MM.1S (cell line): ENCODE data around the gene SRRM2.

Source experiments
- DNase-seq: peaks from one replicate; pipeline ENCODE4 v3.0.0-alpha.2; 2015
- H2AFZ ChIP-seq: fragments of 300-600 bp; sonication (generic); 2 replicates; pipeline ENCODE4 v1.6.0; 2016; ENCODE audit warnings: antibody characterized with exemption, low read length
- H3F3A ChIP-seq: fragments of 300-600 bp; sonication (generic); 2 replicates; pipeline ENCODE4 v1.6.1; 2016; ENCODE audit warnings: mild to moderate bottlenecking, antibody characterized with exemption, low read length, moderate library complexity, mixed read lengths; ENCODE audit not compliant: insufficient read depth
- H3K27ac ChIP-seq: fragments of 300-600 bp; sonication (generic); 2 replicates; pipeline ENCODE4 v1.5.1; 2016; ENCODE audit warnings: mild to moderate bottlenecking, low read length
- H3K27me3 ChIP-seq: fragments of 300-600 bp; sonication (generic); replicated peaks from 2 replicates; pipeline ENCODE4 v1.6.0; 2016; ENCODE audit warnings: low read length; ENCODE audit not compliant: insufficient read depth
- H3K36me3 ChIP-seq: fragments of 300-600 bp; sonication (generic); replicated peaks from 2 replicates; pipeline ENCODE4 v1.6.1; 2016; ENCODE audit warnings: mild to moderate bottlenecking, low read length, mixed read lengths; ENCODE audit not compliant: insufficient read depth
- H3K4me1 ChIP-seq: fragments of 300-600 bp; sonication (generic); 2 replicates; pipeline ENCODE4 v1.6.1; 2016; ENCODE audit warnings: low read length, mixed read lengths
- H3K4me2 ChIP-seq: fragments of 300-600 bp; sonication (generic); 2 replicates; pipeline ENCODE4 v1.6.0; 2016; ENCODE audit warnings: low read depth, low read length
- H3K4me3 ChIP-seq: fragments of 300-600 bp; sonication (generic); 2 replicates; pipeline ENCODE4 v1.5.1; 2016; ENCODE audit warnings: low read length, mixed read lengths
- H3K79me2 ChIP-seq: fragments of 300-600 bp; sonication (generic); 2 replicates; pipeline ENCODE4 v1.6.1; 2016; ENCODE audit warnings: mixed run types, low read length, mixed read lengths
- H3K9ac ChIP-seq: fragments of 300-600 bp; sonication (generic); 2 replicates; pipeline ENCODE4 v1.6.1; 2016; ENCODE audit warnings: low read length, mixed read lengths
- H3K9me2 ChIP-seq: fragments of 300-600 bp; sonication (generic); replicated peaks from 2 replicates; pipeline ENCODE4 v1.6.1; 2016; ENCODE audit warnings: mild to moderate bottlenecking, low read length, mixed read lengths; ENCODE audit not compliant: insufficient read depth
- H3K9me3 ChIP-seq: fragments of 300-600 bp; sonication (generic); replicated peaks from 2 replicates; pipeline ENCODE4 v1.6.1; 2016; ENCODE audit warnings: mild to moderate bottlenecking, low read length, mixed read lengths; ENCODE audit not compliant: insufficient read depth
- H4K20me1 ChIP-seq: fragments of 300-600 bp; sonication (generic); 2 replicates; pipeline ENCODE4 v1.6.1; 2016; ENCODE audit warnings: mild to moderate bottlenecking, low read length, moderate library complexity, mixed read lengths; ENCODE audit not compliant: insufficient read depth
- EZH2 ChIP-seq: fragments of 300-600 bp; sonication (generic); optimal IDR thresholded peaks from 2 replicates; pipeline ENCODE3; 2017; ENCODE audit warnings: low read depth, mild to moderate bottlenecking, antibody characterized with exemption, low read length, mixed read lengths
- EZH2phosphoT487 ChIP-seq: fragments of 300-600 bp; sonication (generic); IDR thresholded peaks from 2 replicates; pipeline ENCODE4 v1.6.1; 2018; ENCODE audit warnings: antibody characterized with exemption, low read length
- TF ChIP-seq, protein P1 (sequence below): fragments of 300-600 bp; sonication (generic); IDR thresholded peaks from 2 replicates; pipeline ENCODE4 v1.5.1; 2016; ENCODE audit warnings: antibody characterized with exemption, low read length, mixed read lengths

Gene SRRM2

DNA sequence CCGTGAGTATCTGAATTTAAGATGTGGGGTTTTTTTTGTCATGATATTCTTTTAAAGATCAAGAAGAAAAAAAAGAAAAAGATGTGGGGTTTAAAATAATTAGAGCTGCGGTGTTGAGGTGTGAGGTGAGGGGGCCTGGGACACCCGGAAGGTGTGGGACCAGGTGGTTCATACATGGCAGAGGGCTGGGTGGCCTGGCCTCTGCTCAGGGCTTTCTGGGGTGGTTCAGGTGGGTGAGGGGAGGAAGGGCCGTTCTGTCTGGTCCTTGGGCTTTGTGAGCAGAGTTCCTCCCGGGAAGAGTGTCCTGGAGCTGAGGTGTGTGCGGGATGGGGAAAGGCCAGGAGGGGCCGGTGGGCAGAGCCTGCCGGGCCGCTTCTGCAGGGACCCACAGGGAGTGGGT is 37.4 kb upstream of the SRRM2 start:
- no peak for DNase-seq
- Histone ChIP-seq H3K36me3 (no peaks in the 10 kb centered on the region), H3K9me2 (no peaks in the 10 kb centered on the region), H3K9ac (no peak overlapping the region), H3K4me2 (no peak overlapping the region), H3K27ac (no peak overlapping the region), H4K20me1 (no peaks in the 10 kb centered on the region), H2AFZ (no peak overlapping the region), H3K27me3 (peaks cover 32% of the 10 kb centered on the region), H3K79me2 (no peaks in the 10 kb centered on the region), H3K9me3 (no peaks in the 10 kb centered on the region), H3K4me1 (no peaks in the 10 kb centered on the region), H3K4me3 (no peak overlapping the region), H3F3A (no peaks in the 10 kb centered on the region)
- TF ChIP-seq EZH2, result no peak
- TF ChIP-seq, protein P1, sequence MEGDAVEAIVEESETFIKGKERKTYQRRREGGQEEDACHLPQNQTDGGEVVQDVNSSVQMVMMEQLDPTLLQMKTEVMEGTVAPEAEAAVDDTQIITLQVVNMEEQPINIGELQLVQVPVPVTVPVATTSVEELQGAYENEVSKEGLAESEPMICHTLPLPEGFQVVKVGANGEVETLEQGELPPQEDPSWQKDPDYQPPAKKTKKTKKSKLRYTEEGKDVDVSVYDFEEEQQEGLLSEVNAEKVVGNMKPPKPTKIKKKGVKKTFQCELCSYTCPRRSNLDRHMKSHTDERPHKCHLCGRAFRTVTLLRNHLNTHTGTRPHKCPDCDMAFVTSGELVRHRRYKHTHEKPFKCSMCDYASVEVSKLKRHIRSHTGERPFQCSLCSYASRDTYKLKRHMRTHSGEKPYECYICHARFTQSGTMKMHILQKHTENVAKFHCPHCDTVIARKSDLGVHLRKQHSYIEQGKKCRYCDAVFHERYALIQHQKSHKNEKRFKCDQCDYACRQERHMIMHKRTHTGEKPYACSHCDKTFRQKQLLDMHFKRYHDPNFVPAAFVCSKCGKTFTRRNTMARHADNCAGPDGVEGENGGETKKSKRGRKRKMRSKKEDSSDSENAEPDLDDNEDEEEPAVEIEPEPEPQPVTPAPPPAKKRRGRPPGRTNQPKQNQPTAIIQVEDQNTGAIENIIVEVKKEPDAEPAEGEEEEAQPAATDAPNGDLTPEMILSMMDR, result no peak
- TF ChIP-seq EZH2phosphoT487, result no peak

DNA sequence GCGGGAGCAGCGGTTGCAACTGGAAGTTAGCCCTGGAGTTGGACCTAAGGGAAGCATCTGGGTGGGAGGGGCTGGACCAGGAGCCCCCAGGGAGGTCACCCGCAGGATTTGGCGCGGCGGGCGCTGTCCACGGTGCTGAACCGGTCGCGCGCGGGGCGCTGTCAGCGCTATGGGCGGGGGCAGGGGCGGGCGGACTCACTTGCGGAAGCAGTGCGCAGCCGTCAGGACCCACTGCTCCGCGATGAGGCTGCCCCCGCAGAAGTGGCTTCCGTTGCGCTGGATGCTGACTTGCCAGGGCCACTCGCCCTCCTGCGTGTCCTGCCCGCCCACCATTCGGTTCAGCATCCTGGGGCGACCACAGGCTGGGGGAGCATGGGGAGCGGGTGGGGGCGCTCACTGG is 36.9 kb upstream of the SRRM2 start:
- Histone ChIP-seq H3K4me3 (no peak overlapping the region), H3K9me3 (no peaks in the 10 kb centered on the region), H3K4me2 (no peak overlapping the region), H3K9me2 (no peaks in the 10 kb centered on the region), H3K9ac (no peak overlapping the region), H4K20me1 (no peaks in the 10 kb centered on the region), H2AFZ (no peak overlapping the region), H3F3A (no peaks in the 10 kb centered on the region), H3K36me3 (no peaks in the 10 kb centered on the region), H3K27me3 (peaks cover 32% of the 10 kb centered on the region), H3K27ac (no peak overlapping the region), H3K4me1 (no peaks in the 10 kb centered on the region), H3K79me2 (no peaks in the 10 kb centered on the region)
- DNase-seq, result peak; percentile 32
- TF ChIP-seq, protein P1, result no peak
- no peak for TF ChIP-seq EZH2
- TF ChIP-seq EZH2phosphoT487, result no peak

DNA sequence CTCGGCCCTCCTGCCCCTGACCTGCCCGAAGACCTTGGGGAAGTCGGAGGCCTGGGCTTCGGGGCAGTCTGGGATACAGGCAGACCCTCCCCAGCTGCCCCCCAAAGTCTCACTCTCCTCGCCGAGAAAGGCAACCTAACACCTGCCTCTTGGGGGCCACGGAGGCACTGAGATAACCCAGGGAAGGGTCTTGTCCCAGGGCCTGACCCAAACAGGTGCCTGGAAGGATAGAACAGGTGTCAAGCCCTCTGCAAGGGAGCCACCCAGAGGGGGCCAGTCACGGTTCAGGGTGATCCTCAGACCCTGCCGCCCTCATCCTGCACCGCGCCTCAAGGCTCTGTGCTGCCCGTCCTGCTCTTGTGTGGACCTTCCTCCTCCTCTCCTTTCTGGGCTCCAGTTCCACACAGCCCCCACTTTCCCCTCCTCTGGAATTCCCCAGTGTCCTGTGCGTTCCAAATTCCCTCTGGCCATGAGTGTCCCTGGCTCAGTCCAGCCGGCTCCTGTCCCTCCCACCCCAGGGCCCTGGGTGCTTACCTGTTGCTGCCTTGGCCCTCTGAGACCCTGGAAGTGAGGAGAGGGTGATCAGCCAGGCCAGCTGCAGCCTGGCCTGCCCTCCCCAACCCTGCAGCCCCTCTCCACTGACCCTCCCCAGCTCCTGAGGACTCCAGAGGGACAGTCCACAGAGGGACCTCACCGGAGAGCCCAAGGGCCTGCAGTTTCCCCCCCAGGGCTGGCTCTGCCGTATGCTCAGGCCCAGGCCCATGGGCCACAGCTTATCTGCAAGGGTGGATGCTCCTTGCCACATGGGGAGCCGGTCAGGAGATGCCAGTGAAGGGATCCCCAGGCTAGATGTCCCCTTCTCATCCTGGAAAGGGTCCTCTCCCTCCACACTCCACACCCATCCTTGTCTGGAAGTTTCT is 36.2 kb upstream of the SRRM2 start:
- H3K9ac ChIP-seq, result no peak overlapping the region
- no peak overlapping the region for H2AFZ ChIP-seq
- no peak overlapping the region for H3K4me2 ChIP-seq

More for the DNA sequence above, 36.2 kb upstream of the SRRM2 start:
- Histone ChIP-seq H3K27ac (no peak overlapping the region), H3K36me3 (no peaks in the 10 kb centered on the region), H4K20me1 (no peaks in the 10 kb centered on the region), H3K9me3 (no peaks in the 10 kb centered on the region), H3K9me2 (no peaks in the 10 kb centered on the region), H3K79me2 (no peaks in the 10 kb centered on the region), H3K27me3 (peaks cover 32% of the 10 kb centered on the region), H3F3A (no peaks in the 10 kb centered on the region), H3K4me3 (no peak overlapping the region), H3K4me1 (no peaks in the 10 kb centered on the region)
- no peak for DNase-seq
- TF ChIP-seq, protein P1, result no peak
- no peak for TF ChIP-seq EZH2
- no peak for TF ChIP-seq EZH2phosphoT487
